HCT116 (cell line): ENCODE data around the gene CEMIP2.

ENCODE experiments used
- EZH2 ChIP-seq: fragments of 200-600 bp; sonication (generic); IDR thresholded peaks from 2 replicates; pipeline ENCODE4 v1.6.1; 2017; ENCODE audit warnings: antibody characterized with exemption, mixed run types
- EZH2phosphoT487 ChIP-seq: fragments of 200-600 bp; IDR thresholded peaks from 2 replicates; pipeline ENCODE4 v1.6.1; 2018; ENCODE audit warnings: antibody characterized with exemption, borderline replicate concordance
- POLR2A ChIP-seq: IDR thresholded peaks from 2 replicates; pipeline ENCODE4 v1.7.0; 2011; ENCODE audit warnings: borderline replicate concordance; ENCODE audit not compliant: insufficient read depth, insufficient read length; ENCODE audit errors: extremely low read depth
- TF ChIP-seq, protein P1 (sequence below), 3 experiments: fragments of 200-600 bp in 1 of 3; sonication (generic) in 1 of 3; IDR thresholded peaks in 2 of 3; conservative IDR thresholded peaks in 1 of 3; 2 replicates each; pipeline ENCODE4 v1.5.1; 2012 to 2017; ENCODE audit warnings: low read depth in 2 of 3, low read length in 2 of 3, antibody characterized with exemption in 1 of 3, borderline replicate concordance in 1 of 3, control low read depth in 1 of 3, mild to moderate bottlenecking in 1 of 3, mixed read lengths in 1 of 3, mixed run types in 1 of 3, moderate library complexity in 1 of 3; ENCODE audit not compliant: insufficient read depth in 1 of 3
- TF ChIP-seq, protein P2 (sequence below): IDR thresholded peaks from 2 replicates; pipeline ENCODE4 v1.6.1; 2011; ENCODE audit warnings: mild to moderate bottlenecking, low read length, moderate library complexity; ENCODE audit not compliant: insufficient replicate concordance; ENCODE audit errors: extremely low read depth

DNA sequence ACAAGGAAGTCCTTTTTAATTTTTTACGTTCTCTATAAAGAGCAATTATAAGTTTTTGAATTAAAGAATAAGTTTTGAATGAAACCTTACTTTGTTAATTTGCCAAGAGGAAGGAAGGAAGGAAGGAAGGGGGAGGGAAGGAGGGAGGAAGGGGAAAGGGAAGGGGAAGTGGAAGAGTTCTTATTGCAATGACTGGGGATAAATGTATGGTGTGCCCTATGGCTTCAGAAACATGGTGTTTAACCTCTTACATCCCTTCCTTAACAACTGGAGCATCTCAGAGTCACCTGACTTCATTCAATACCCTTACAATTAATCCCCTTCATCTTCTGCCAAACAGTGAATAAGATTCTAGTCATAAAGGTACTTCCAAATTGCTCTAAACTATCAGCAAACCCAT lies 16.0 kb downstream of the CEMIP2 start:
- TF ChIP-seq, protein P1, sequence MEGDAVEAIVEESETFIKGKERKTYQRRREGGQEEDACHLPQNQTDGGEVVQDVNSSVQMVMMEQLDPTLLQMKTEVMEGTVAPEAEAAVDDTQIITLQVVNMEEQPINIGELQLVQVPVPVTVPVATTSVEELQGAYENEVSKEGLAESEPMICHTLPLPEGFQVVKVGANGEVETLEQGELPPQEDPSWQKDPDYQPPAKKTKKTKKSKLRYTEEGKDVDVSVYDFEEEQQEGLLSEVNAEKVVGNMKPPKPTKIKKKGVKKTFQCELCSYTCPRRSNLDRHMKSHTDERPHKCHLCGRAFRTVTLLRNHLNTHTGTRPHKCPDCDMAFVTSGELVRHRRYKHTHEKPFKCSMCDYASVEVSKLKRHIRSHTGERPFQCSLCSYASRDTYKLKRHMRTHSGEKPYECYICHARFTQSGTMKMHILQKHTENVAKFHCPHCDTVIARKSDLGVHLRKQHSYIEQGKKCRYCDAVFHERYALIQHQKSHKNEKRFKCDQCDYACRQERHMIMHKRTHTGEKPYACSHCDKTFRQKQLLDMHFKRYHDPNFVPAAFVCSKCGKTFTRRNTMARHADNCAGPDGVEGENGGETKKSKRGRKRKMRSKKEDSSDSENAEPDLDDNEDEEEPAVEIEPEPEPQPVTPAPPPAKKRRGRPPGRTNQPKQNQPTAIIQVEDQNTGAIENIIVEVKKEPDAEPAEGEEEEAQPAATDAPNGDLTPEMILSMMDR (IDR thresholded peaks at IDR 0.05 in 2 of 3, conservative IDR thresholded peaks at IDR 0.05 in 1 of 3; ENCODE audit: borderline replicate concordance in 1 of 3, insufficient read depth in 1 of 3, low read depth in 2 of 3, low read length in 2 of 3) = no peak
- TF ChIP-seq POLR2A (no peak), EZH2 (no peak), EZH2phosphoT487 (no peak)
- TF ChIP-seq, protein P2, sequence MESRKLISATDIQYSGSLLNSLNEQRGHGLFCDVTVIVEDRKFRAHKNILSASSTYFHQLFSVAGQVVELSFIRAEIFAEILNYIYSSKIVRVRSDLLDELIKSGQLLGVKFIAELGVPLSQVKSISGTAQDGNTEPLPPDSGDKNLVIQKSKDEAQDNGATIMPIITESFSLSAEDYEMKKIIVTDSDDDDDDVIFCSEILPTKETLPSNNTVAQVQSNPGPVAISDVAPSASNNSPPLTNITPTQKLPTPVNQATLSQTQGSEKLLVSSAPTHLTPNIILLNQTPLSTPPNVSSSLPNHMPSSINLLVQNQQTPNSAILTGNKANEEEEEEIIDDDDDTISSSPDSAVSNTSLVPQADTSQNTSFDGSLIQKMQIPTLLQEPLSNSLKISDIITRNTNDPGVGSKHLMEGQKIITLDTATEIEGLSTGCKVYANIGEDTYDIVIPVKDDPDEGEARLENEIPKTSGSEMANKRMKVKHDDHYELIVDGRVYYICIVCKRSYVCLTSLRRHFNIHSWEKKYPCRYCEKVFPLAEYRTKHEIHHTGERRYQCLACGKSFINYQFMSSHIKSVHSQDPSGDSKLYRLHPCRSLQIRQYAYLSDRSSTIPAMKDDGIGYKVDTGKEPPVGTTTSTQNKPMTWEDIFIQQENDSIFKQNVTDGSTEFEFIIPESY = no peak
